Body of pancreas (tissue), 4 donors: ENCODE data around the gene LRRC15. TPM values are rescaled to one million over a fixed set of nuclear protein-coding genes. Genes with fewer than 3 reads are reported as not detected.

ENCODE experiments used
- ATAC-seq: fragments of 150-250 bp; one replicate; pipeline ENCODE4 v1.9.1; 2016
- DNase-seq, 4 donors: peaks; one replicate each; pipeline ENCODE4 v3.0.0-alpha.2; 2019
- H3K27ac ChIP-seq, 4 donors: fragments of 200-600 bp; sonication (generic); 1 replicate in 3 of 4; 2 replicates in 1 of 4; pipeline versions ENCODE4 v1.5.1 to v1.6.1; 2016 to 2019; ENCODE audit warnings: mild to moderate bottlenecking in 1 of 4, mixed read lengths in 1 of 4, moderate library complexity in 1 of 4
- H3K27me3 ChIP-seq, 2 donors: fragments of 200-600 bp; sonication (generic); one replicate each; pipeline ENCODE4 v1.6.0; 2016; ENCODE audit warnings: mild to moderate bottlenecking in 1 of 2
- H3K36me3 ChIP-seq, 2 donors: fragments of 200-600 bp; sonication (generic); replicated peaks in 1 of 2; 2 replicates each; pipeline ENCODE4 v1.5.1; 2016; ENCODE audit warnings: low read depth in 2 of 2; ENCODE audit not compliant: insufficient read depth in 1 of 2
- H3K4me1 ChIP-seq: fragments of 200-600 bp; sonication (generic); one replicate; pipeline ENCODE4 v1.6.0; 2016
- H3K4me3 ChIP-seq, 2 donors: fragments of 200-600 bp; sonication (generic); 1 replicate in 1 of 2; 2 replicates in 1 of 2; pipeline ENCODE4 v1.5.1; 2016 to 2019
- H3K9me3 ChIP-seq, 3 donors: fragments of 200-600 bp; sonication (generic); 1 replicate in 2 of 3; 2 replicates in 1 of 3; pipeline ENCODE4 v1.5.1; 2016
- CTCF ChIP-seq, 7 experiments: fragments of 450-650 bp in 4 of 7; fragments of 200-600 bp in 3 of 7; sonication (generic) in 3 of 7; IDR thresholded peaks; one replicate each; pipeline ENCODE4 v1.5.1; 2016 to 2019; ENCODE audit warnings: antibody characterized with exemption in 7 of 7
- POLR2A ChIP-seq, 3 donors: fragments of 450-650 bp; IDR thresholded peaks; one replicate each; pipeline ENCODE4 v1.6.1; 2016; ENCODE audit warnings: antibody characterized with exemption in 3 of 3, mild to moderate bottlenecking in 2 of 3
- WGBS, 2 donors: methylation state at CpG; one replicate each; pipeline ENCODE4 v1.1.5; 2017; 5-methylcytosine and 5-hydroxymethylcytosine counted together
- intact Hi-C: fragments of 100-400 bp; cut with DNase I; formaldehyde crosslinking; loops from one replicate; pipeline ENCODE4 v1.15.1; 2023
- total RNA-seq, 2 donors: library from RNA; depleted of rRNA; stranded (reverse); fragments of >200 nt; gene quantifications; one replicate each; pipeline ENCODE4 v1.1.0, GENCODE V29; 2016

The LRRC15 gene
- total RNA-seq, 2 donors from 2014 or later: 0.26 TPM; not detected in 1

DNA sequence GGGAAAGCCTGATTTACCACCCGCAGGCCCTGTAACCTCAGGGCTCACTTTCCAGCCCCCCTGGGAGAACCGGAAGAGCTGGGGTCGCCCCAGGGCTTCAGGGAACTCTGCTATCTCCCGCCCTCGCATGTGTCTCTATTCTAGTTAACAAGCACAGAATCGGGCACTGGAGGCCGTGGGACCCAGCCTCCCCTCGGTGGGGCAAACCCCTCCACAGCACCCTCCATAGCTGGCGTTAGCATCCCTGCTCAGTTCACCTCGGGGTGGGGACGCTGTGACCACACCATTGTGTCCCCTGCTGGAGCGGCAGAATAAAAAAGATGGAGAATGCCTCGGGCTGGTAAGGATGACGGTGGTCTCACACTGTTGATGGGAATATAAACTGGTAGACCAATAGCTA lies 3.5 kb upstream of the LRRC15 start:
- ATAC-seq (no peak), DNase-seq (no peak)
- H3K4me3 ChIP-seq: no peak overlapping the region
- 77 to 82% methylated on average over 4 to 14 of the region's 14 CpGs for WGBS, 2 donors
- no peaks in the 10 kb centered on the region for H3K9me3 ChIP-seq
- H3K36me3 ChIP-seq: no peaks in the 10 kb centered on the region
- no peak for TF ChIP-seq CTCF (IDR thresholded peaks at IDR 0.05)
- TF ChIP-seq POLR2A (IDR thresholded peaks at IDR 0.05): no peak
- no peaks in the 10 kb centered on the region for H3K27me3 ChIP-seq
- H3K4me1 ChIP-seq: no peaks in the 10 kb centered on the region
- intact Hi-C loops: no loop called here
- no peak overlapping the region for H3K27ac ChIP-seq

GRCh38 chr3:194370753-194371152 lies 1.2 kb upstream of the LRRC15 start:
- Histone ChIP-seq H3K36me3 (no peaks in the 10 kb centered on the region), H3K9me3 (no peaks in the 10 kb centered on the region), H3K4me1 (no peaks in the 10 kb centered on the region), H3K27me3 (no peaks in the 10 kb centered on the region), H3K27ac (no peak overlapping the region), H3K4me3 (no peak overlapping the region)
- ATAC-seq (no peak), DNase-seq (no peak)
- intact Hi-C loops: no loop called here
- 54 to 70% methylated on average over 10 of the region's 10 CpGs for WGBS, 2 donors
- TF ChIP-seq POLR2A (IDR thresholded peaks at IDR 0.05) (no peak), CTCF (IDR thresholded peaks at IDR 0.05) (no peak)

DNA sequence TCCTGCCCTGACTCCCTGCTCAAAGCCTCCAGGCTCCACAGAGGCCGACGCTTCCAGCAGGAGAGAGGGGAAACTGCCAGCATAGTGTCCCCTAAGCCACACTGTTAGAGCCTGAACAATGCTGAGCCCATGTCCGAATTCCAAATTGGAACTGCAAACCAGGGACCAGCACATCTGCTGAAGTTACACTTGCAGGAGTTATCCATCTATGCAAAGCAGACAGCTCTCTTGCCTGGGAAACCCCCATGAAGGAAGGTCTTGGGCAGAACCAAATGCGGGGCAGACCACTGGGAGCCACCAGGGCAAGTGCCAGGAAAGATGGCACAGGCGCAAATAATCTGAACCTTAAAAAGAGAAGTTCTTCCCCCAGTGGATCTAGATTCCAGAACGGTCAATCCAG lies 625 bp downstream of the LRRC15 start:
- no peaks in the 10 kb centered on the region for H3K36me3 ChIP-seq
- no peak overlapping the region for H3K4me3 ChIP-seq
- TF ChIP-seq CTCF (IDR thresholded peaks at IDR 0.05) (no peak), POLR2A (IDR thresholded peaks at IDR 0.05) (no peak)
- no peaks in the 10 kb centered on the region for H3K27me3 ChIP-seq
- ATAC-seq: no peak
- H3K4me1 ChIP-seq: peaks cover 4% of the 10 kb centered on the region
- no peak overlapping the region for H3K27ac ChIP-seq
- WGBS, 2 donors: 54 to 66% methylated on average over 5 to 6 of the region's 6 CpGs
- intact Hi-C loops: no loop called here
- DNase-seq: no peak
- H3K9me3 ChIP-seq: no peaks in the 10 kb centered on the region

GRCh38 chr3:194367992-194368841 lies 1.3 kb downstream of the LRRC15 start:
- no peaks in the 10 kb centered on the region for H3K27me3 ChIP-seq
- intact Hi-C loops: no loop called here
- TF ChIP-seq CTCF (IDR thresholded peaks at IDR 0.05) (no peak), POLR2A (IDR thresholded peaks at IDR 0.05) (no peak)
- no peak for DNase-seq
- no peak overlapping the region for H3K27ac ChIP-seq
- WGBS, 2 donors: 52 to 53% methylated on average over 14 to 18 of the region's 18 CpGs
- no peak overlapping the region for H3K4me3 ChIP-seq
- H3K9me3 ChIP-seq: no peaks in the 10 kb centered on the region
- no peak for ATAC-seq
- H3K36me3 ChIP-seq: no peaks in the 10 kb centered on the region
- peaks cover 4% of the 10 kb centered on the region for H3K4me1 ChIP-seq
